NOMO-1 treated with DMSO at 0.1 percent for 48 hours (cell line): ENCODE measurements around the gene PCDHGA3.
"Not testable (repeated sequence)": the region's sequence is repeated elsewhere in the genome, so short reads cannot be mapped to it uniquely, and the experiment has no call there.

Experiments
- DNase-seq: peaks from one replicate; lab custom pipeline; 2025; ENCODE audit not compliant: unreplicated experiment; lab: John Stamatoyannopoulos, UW

PCDHGA3 gene

GRCh38 chr5:141382469-141383294 is 39.1 kb downstream of the PCDHGA3 start, which contains the start of gene PCDHGA7:
PCDHGA7 (plus strand) TSS chr5:141382742; CDS start chr5:141382900, 158 bp downstream.
- no peak for DNase-seq

- DNase-seq, result no peak
Measured at GRCh38 chr5:141383345-141383744, 39.7 kb downstream of the PCDHGA3 start.

GRCh38 chr5:141384471-141385267 is 41.0 kb downstream of the PCDHGA3 start:
- no peak for DNase-seq

GRCh38 chr5:141387557-141388311 is 44.1 kb downstream of the PCDHGA3 start, which contains the start of gene PCDHGB4:
PCDHGB4 (plus strand) TSS chr5:141387698; CDS start chr5:141387885, 187 bp downstream.
- not testable (repeated sequence) for DNase-seq

- no peak for DNase-seq
Measured at GRCh38 chr5:141388661-141389060, 45.0 kb downstream of the PCDHGA3 start.

- no peak for DNase-seq
Measured at GRCh38 chr5:141389153-141390042, 45.8 kb downstream of the PCDHGA3 start.

- no peak for DNase-seq
Measured at GRCh38 chr5:141392429-141393198, 49.0 kb downstream of the PCDHGA3 start, which contains the start of gene PCDHGA8. PCDHGA8 (plus strand) TSS chr5:141392633; CDS start chr5:141392814, 181 bp downstream.

- DNase-seq, result no peak
Measured at GRCh38 chr5:141393267-141393666, 49.6 kb downstream of the PCDHGA3 start.

- not testable (repeated sequence) for DNase-seq
Measured at GRCh38 chr5:141394401-141395187, 51.0 kb downstream of the PCDHGA3 start.
